Activated CD8-positive, alpha-beta memory T cell treated with anti-CD3 and anti-CD28 coated beads, Interleukin-2, amount 50 U/mL, for 24 hours (primary cell): ENCODE measurements around the gene AGBL4.

Experiments used
- DNase-seq: peaks from one replicate; pipeline ENCODE4 v3.0.0-alpha.2; 2020; ENCODE audit errors: extremely low read depth

AGBL4 gene

GRCh38 chr1:48725341-48726046, 1298.3 kb downstream of the AGBL4 start:
- no peak for DNase-seq

DNA sequence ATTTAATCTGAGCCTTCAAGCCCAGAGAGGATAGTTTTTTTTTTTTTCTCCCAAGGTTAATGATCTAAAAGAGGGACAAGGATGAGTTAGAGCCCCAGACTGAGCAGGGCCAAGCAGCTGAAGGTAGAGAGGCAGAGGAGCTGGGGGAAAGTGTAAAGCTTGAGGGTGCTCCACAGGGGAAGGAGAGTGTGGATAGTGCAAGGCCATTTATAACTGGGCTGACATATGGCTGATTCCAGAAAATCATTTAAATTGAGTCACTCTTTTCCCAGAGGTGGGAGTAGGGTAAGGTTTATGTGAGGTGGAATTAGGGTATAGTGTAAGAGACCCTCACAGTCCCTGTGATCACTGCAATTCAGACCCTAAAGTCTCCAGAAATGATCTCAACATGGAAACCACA, 1302.8 kb downstream of the AGBL4 start:
- DNase-seq: no peak

GRCh38 chr1:48718705-48719104, 1305.0 kb downstream of the AGBL4 start:
- no peak for DNase-seq

- no peak for DNase-seq
These were observed 1305.6 kb downstream of the AGBL4 start for GRCh38 chr1:48718116-48718630.

DNA sequence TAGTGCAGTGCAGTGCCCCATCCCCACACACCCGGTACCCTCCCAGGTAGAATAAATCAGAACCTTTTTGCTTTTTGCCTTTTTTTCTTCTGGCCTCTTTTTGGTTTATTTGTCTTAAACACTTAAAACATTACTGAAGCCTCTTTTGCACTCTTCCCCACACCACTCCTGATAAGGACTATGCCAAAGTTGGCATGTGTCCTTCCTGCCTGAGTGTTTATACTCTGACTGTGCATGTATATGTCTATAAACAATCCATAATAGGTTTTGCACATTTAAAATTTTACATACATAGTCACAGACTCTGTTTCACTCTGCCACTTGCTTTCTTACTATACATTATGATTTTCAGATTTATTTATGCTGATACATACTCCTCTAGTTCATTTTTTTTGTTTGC, 1306.7 kb downstream of the AGBL4 start:
- DNase-seq: no peak

GRCh38 chr1:48715921-48716320, 1307.8 kb downstream of the AGBL4 start:
- no peak for DNase-seq

DNA sequence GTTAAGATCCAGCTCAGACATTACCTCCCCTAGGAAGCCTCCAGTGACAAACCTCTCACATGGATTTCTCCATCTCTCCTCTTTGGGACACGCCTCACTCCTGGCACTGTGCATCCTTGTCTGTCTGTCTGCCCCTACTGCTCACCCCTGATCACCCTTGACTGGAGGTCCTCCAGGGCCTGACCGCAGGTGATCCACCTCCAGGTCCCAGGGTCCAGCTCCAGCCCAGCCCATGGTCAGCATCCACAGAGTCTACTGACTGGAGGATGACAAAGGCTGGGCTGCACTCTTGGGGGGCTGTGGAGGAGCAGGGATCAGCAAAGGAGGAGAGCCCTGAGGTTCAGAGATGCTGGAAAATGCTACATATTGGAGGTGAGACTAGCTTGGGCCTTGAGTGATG, 1312.8 kb downstream of the AGBL4 start:
- no peak for DNase-seq

GRCh38 chr1:48710318-48710717, 1313.4 kb downstream of the AGBL4 start:
- no peak for DNase-seq

DNA sequence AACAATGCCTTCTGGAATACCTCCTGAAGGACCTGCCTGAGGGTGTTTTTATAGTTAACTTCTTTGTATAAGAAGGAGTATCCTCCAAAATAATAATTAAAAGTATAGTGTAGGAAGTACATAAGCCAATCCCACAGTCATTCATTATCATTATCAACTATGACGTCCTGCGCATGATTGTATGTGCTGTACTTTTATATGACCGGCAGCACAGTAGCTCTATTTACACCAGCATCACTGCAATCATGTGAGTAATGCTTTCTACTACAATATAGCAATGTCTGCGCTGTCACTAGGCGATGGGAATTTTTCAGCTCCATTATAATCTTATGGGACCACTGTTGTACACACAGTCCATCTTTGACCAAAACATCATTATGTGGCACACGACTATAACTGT, 1319.0 kb downstream of the AGBL4 start:
- DNase-seq: no peak

- no peak for DNase-seq
These were observed 1322.3 kb downstream of the AGBL4 start for GRCh38 chr1:48701445-48701844.

GRCh38 chr1:48697066-48697707, 1326.6 kb downstream of the AGBL4 start:
- peak; percentile 13 for DNase-seq

DNA sequence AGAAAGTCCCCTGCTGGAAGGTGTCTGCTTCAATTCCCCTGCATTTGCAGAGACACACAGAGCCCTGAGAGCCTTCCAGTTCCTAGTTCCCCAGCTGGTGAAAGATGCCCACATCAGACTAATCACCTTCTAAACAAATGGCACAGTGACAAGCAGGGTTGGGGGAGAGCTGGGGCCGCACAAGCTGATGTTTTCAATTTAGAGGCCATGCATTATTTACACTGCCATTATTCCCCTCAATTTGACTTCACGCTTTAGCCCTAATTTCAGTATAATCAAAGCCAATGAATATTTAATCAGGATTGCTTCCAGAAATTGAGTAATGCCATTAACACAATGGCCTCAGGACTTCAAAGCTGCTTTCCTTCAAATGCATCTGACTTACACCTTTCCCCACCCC, 1328.6 kb downstream of the AGBL4 start:
- no peak for DNase-seq

DNA sequence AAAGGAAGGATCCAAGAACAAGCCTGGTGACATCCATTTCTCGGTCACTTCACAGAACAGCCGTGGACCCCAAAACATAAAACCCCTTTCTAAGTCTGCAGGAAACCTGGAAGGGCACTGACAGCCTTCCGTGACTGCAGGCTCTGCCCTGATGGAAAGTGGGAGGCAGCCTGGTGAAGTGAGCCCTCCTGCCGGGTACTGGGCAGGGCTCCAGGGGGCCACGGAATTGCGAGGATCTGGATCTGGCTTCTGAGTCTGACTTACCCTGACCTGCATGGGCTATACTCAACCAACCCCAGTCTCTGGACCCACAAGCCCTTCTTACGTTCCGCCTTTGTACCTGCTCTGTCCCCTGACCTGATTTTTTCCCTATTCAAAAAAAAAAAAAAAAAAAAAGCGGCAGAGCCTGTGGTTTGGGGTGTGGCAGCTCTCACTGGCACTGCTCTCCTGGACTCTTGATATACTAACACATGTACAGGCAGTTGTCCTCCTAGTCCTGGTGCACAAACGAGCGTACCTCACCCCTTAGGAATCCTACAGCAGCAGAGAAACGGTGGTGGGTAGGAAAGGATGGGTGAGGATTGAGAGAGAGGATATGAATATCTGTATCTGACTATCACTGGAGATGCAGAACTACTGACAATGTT, 1330.0 kb downstream of the AGBL4 start:
- no peak for DNase-seq

GRCh38 chr1:48693180-48693579, 1330.6 kb downstream of the AGBL4 start:
- DNase-seq: no peak

- no peak for DNase-seq
These were observed 1331.5 kb downstream of the AGBL4 start for GRCh38 chr1:48692235-48692634.

DNA sequence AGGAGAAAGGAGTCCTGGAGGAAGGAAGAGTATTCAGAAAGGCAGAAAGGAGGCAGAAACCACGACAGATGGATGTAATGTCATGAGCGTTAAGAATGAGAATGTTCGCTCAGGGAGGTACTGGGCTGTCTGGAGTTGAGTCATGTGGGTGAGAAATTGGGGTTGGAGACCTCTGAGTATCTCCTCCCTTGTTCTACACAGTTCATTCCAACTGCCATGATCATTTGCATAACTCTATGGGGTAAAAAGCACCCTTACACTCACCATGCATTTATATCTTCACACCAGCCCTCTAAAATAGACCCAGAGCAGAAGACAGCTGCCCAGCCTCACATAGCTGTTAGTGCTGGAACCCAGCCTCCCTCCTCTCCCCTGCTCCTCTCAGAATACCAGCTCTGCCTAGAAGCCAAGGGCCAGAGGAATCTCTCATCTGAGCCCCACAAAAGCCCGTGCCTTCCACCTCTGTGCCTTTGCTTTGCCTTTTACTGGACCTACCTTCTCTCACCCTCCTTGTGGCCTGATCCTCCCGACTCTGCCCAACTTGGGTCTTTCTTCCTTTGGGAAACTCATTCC, 1332.2 kb downstream of the AGBL4 start:
- DNase-seq: no peak

- no peak for DNase-seq
These were observed 1335.5 kb downstream of the AGBL4 start for GRCh38 chr1:48688102-48688760.

GRCh38 chr1:48687282-48688045, 1336.3 kb downstream of the AGBL4 start:
- DNase-seq: no peak

DNA sequence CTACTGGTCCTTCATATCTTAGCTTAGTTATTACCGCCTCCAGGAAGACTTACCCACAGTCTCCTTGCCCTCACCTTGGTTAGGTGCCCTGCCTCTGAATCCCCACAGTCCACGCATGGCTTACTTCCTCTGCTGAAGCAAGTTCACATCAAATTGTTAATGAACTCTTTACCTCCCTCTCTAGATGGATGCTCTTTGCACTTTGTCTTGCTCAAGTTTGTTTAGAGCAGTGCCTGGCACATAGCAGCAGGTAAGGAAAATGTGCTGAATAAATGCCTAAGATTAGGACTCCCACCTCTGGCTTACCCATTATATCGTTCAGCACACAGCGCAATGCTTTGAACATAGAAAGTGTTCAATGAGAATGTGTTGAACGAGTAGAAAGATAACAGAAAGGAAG, 1337.6 kb downstream of the AGBL4 start:
- no peak for DNase-seq

- DNase-seq: no peak
These were observed 1339.4 kb downstream of the AGBL4 start for GRCh38 chr1:48684381-48684780.

GRCh38 chr1:48683839-48684238, 1339.9 kb downstream of the AGBL4 start:
- DNase-seq: no peak
